ENCODE measurements around the gene LRRTM4. TPM values are rescaled to one million over a fixed set of nuclear protein-coding genes. Genes with fewer than 3 reads are reported as not detected.

Gene LRRTM4
- total RNA-seq, 1 donor from 2014 or later = not detected

GRCh38 chr2:77328134-77328931 lies 193.8 kb downstream of the LRRTM4 start:
- no peak for ATAC-seq
- no peak for DNase-seq (ENCODE audit: low spot score)

DNA sequence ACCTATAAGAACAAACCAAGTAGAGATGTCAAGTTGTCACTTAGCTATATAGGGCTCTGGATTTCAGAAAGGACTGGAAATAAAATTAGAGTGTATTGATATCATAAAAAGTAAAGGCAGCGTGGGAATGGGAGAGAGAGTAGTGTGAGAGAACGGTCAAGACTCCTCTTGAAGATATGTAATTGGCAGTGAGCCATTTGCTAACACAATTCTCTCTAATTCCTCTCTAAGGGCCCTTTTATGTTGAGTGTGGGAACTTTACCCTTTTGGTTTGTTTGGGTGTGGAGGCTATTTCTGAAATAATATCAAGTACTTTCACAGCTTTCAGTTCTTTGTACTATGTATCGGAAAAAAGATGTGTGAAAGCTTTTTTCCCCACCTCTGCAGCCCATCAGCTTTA lies 196.8 kb downstream of the LRRTM4 start:
- ATAC-seq (no peak), DNase-seq (ENCODE audit: low spot score) (no peak)

DNA sequence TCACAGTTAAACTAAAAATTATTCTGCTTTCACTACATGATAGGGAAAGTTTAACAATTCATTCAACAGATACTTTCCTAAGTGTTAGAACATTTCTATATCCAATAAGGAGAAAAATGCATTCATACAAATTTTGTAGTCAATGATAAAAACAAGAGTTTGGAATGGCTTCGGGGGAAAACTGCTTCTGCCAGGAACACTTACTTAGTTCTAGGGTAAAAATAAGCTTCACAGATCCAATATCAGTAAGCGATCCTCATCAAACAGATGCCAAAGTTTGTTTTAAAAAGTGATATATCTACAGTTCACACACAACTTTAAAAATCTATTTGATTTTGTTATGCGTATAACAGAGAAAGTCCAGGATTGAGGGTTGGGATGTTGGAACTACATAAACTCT lies 199.7 kb downstream of the LRRTM4 start:
- DNase-seq (ENCODE audit: low spot score) (no peak), ATAC-seq (no peak)

DNA sequence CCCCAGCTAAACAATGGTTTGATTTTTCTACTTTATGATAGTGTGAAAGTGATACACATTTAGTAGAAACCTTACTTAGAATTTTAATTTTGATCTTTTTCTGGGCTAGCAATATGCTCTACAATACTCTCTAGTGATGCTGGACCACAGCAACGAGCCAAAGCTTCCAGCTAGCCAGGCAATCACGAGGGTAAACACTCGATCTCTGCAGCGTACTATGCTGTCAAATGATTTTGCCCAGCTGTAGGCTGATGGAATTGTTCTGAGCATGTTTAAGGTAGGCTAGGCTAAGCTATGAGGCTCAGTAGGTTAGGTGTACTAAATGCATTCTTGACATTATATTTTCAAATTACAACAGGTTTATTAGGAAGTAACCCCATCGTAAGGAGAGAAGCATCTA lies 207.5 kb downstream of the LRRTM4 start:
- DNase-seq (ENCODE audit: low spot score) (no peak), ATAC-seq (no peak)

GRCh38 chr2:77310416-77310815 lies 211.8 kb downstream of the LRRTM4 start:
- ATAC-seq = no peak
- DNase-seq (ENCODE audit: low spot score) = no peak

DNA sequence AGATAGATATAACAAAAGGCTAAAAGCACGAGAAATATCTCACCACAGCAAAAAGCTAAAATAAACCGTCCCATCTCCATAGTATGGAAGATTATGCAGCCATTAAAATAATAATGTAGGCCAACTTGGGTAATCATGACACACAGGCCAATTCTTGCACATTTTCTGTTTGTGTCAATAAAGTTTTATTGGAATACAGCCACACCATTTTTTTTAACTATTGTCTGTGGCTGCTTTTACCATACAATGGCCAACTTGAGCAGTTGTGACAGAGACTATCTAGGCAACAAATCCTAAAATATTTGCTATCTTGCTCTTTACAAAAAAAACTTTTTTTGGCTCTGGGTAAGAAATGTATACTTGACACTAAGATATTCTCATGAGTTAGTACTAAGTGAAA lies 212.5 kb downstream of the LRRTM4 start:
- ATAC-seq (no peak), DNase-seq (ENCODE audit: low spot score) (no peak)

GRCh38 chr2:77301441-77301840 lies 220.7 kb downstream of the LRRTM4 start:
- DNase-seq (ENCODE audit: low spot score) = no peak
- no peak for ATAC-seq

DNA sequence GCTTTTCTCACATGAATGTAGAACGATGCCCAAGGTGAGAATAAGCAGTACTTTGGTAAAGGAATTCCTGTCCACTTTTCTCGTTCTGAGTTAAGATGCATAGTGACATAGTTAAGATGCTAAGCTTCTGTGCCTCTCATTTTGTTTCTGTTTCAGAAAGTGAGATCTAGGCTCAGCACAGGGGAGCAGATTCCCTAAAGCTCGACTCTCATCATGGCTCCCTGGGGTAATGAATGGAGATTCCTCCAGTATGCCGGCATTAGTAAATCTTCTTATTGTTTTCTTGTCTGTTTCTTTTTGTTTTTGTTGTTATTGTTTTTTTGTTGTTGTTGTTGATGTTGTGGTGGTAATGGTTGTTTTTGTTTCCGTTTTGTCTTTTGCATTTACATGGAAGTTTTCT lies 225.4 kb downstream of the LRRTM4 start:
- DNase-seq (ENCODE audit: low spot score) (no peak), ATAC-seq (no peak)

DNA sequence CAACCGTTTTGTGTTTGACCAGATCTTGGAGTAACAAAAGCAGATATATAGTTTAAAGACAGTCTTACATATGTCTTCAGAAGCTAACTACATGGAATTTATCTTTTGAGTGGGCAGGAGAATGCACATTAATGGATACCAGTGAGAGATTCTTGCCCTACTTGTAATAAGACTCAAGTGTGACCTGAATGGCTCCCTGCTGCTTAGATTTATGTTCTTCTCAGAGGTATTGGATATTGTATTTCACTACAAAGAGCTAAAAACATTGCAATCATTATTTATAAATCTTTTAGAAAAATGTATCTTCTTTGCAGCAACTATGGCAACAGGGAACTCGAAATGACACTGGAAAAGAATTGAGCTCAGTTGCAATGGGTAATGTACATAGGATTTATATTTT lies 227.7 kb downstream of the LRRTM4 start:
- no peak for DNase-seq (ENCODE audit: low spot score)
- ATAC-seq = no peak

DNA sequence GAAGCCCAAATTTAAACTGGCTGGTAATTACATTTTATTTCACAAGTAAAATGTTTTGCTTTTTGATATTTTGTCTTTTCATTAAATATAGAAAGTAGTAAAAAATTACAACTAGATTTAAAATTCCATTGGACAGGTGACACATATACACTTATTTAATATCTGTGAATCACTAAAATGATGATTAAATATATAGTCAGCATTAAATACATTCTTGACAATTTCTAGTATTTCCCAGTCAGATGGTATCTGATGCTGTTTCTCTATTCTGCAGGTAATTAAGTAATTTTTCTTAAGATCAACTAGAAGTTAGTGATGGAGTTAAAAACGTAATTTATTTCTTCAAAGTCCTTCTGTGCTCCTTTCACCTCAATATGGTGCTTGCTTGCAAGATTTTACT lies 237.8 kb downstream of the LRRTM4 start:
- DNase-seq (ENCODE audit: low spot score) (no peak), ATAC-seq (no peak)

GRCh38 chr2:77271262-77271661 lies 250.9 kb downstream of the LRRTM4 start:
- ATAC-seq = no peak
- no peak for DNase-seq (ENCODE audit: low spot score)

DNA sequence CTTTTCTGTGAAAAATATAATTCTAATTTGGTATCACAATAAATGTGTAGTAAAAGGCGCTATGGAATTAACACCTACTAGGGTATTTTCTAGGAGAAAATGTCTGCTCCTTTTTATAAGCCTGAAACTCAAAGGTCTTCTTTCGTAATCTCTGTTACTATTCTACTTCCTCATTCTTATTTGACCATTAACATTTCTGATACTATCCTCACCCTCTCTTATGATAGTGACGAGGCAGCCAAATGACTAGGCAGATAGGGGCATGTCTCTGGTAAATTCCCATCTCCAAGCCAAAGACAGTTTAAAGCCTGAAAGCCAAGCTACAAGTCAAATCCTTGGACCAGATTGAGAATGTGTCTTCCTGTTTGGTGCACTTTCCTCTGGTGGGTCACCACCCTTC lies 251.7 kb downstream of the LRRTM4 start:
- ATAC-seq (no peak), DNase-seq (ENCODE audit: low spot score) (no peak)

- DNase-seq (ENCODE audit: low spot score) (no peak), ATAC-seq (no peak)
Observed at GRCh38 chr2:77268626-77269025, 253.6 kb downstream of the LRRTM4 start.

DNA sequence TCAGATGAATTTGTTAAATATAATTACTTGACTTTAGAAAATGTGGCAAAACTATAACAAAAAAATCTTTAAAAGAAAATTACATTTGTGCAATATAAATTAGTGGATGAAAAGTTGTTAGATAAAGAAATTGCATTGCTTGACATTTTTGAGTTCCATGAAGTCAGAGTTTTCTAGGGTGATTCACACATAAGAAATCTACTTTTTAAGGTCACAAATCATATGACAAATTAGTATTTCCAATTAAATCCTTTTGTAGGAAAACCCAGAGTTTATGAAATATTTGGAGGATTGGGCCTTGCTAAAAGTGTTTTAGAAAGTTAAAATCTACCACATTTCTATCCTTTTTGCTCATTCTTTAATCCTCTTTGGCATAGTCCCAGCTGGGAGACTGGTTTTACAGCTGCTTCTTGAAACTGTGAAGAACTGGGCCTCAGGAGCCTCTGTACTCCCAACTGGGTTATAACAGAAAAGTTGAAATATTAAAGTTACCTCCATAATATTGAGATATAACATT lies 289.2 kb downstream of the LRRTM4 start:
- no peak for DNase-seq (ENCODE audit: low spot score)
- no peak for ATAC-seq

GRCh38 chr2:77228391-77228790 lies 293.8 kb downstream of the LRRTM4 start:
- no peak for ATAC-seq
- DNase-seq (ENCODE audit: low spot score) = no peak

- DNase-seq (ENCODE audit: low spot score) (no peak), ATAC-seq (no peak)
Observed at GRCh38 chr2:77210725-77211124, 311.5 kb downstream of the LRRTM4 start.

- DNase-seq (ENCODE audit: low spot score) = no peak
- ATAC-seq = no peak
Observed at GRCh38 chr2:77207331-77207730, 314.8 kb downstream of the LRRTM4 start.

DNA sequence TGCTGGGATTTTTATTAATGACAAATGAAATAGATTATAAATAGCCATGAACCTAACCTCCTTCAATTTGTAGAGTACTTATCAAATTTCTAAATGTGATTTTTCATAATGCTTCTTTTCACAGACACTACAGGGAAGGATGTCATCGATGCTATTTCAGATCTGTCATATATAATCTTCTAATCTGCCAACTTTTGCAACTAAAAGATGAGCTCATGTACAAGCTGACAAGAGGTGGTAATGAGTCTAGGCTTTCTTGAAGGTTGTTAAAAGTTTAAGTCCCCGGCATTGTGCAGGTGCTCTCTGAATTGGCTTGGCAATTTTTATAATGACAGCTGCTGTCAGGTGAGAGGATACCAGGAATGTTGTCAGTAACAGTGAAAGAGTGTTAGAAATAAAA lies 320.4 kb downstream of the LRRTM4 start:
- ATAC-seq = no peak
- DNase-seq (ENCODE audit: low spot score) = no peak

DNA sequence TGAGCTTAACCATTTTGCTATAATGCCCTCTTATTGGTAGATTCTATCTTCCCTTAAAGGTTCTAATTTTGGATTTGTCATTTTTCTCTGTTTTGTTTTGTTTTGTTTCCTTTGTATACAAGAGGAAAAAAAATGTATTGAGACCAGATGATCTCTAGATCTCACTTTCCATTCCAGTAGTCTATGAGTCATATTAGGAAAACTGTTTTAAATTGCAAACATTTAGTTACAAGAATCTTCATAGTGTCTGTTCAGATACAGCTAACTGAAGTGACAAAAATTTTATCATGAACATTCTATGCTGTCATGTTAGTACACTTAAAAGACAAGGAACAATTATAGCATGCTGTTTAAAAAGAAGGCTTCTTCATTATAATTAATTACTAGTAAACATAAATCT lies 322.8 kb downstream of the LRRTM4 start:
- ATAC-seq = no peak
- no peak for DNase-seq (ENCODE audit: low spot score)

DNA sequence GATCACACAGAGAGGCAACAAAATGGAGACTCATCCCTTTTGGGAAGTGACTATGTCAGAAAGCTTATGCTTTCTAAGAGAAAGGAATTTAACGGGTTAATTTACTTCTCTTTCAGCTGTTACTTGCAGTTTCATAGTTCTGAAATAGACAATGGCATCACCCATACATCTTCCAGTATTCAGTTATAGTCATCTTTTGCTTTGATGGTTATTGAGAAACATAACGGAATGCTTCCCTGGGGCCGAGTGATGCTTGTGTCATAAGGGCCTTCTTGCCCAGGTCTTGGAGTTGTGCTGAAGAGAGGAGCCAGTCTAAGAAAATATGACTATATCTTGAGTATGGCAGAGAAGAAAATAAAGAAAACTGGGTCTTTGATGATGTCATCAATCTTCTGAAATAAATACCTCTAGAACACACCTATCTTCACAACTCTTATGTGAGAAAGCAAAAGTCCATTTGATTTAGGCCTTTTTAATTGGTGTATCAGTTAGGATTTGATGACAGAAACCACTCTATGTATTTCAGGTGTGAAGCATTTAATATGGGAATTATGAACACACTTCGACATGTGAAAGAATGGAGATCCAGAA lies 328.2 kb downstream of the LRRTM4 start:
- ATAC-seq (no peak), DNase-seq (ENCODE audit: low spot score) (no peak)

DNA sequence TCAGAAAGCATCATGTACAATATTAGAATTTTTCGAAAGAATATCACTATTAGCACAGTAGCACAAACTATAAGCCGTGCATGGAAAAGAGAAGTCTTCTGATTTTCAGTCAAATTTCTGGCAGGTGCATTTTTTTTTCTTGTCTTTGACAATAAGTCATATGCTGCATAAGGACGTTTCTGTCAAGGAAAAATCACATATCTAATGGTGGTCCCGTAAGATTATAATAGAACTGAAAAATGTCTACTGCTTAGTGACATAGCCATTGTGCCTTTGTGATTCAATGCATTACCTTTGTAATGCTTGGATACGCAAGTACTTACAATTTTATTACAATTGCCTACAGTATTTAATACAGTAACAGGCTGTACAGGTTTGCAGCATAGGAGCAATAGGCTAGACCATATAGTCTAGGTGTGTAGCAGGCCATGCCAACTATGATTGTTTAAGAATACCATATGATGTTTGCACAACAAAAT lies 329.3 kb downstream of the LRRTM4 start:
- DNase-seq (ENCODE audit: low spot score) (no peak), ATAC-seq (no peak)

DNA sequence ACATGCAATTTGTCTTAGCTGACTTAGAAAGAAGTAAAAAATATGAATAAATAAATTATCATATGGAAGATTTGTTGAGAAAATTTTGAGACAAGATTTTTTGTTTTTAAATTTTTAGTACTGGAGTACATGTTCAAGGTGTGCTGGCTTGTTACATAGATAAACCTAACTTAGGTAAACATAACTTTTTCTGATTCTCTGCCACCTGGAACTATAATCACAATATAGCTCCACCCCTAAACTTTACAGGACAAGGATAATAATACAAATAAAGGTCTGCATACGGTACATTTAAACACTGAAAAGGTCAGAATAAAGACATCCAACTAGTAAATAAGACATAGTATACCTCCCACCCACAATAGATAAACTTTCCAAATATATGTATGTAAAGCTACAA lies 330.5 kb downstream of the LRRTM4 start:
- ATAC-seq (no peak), DNase-seq (ENCODE audit: low spot score) (no peak)

Measured in left lobe of liver (tissue), 2 donors.